ENCODE results near the gene UNC79. TPM values are rescaled to one million over a fixed set of nuclear protein-coding genes. Genes with fewer than 3 reads are reported as not detected.
"Not testable (repeated sequence)": the region's sequence is repeated elsewhere in the genome, so short reads cannot be mapped to it uniquely, and the experiment has no call there.

The UNC79 gene
- total RNA-seq, 4 donors from 2014 or later, result 0.06 to 0.24 (median 0.19) TPM; not detected in 1

GRCh38 chr14:93522221-93522620, 91.5 kb downstream of the UNC79 start:
- DNase-seq (ENCODE audit: low spot score) (no peak), ATAC-seq (ENCODE audit: low FRiP score) (no peak)
- no peak for TF ChIP-seq CTCF (IDR thresholded peaks at IDR 0.05)

GRCh38 chr14:93525216-93525615, 94.5 kb downstream of the UNC79 start:
- DNase-seq (ENCODE audit: low spot score), result not testable (repeated sequence)

GRCh38 chr14:93525696-93526451, 95.1 kb downstream of the UNC79 start:
- no peak for DNase-seq (ENCODE audit: low spot score)
- TF ChIP-seq CTCF (IDR thresholded peaks at IDR 0.05), result no peak
- no peak for ATAC-seq (ENCODE audit: low FRiP score)

More at GRCh38 chr14:93525216-93525615, 94.5 kb downstream of the UNC79 start:
- not testable (repeated sequence) for ATAC-seq (ENCODE audit: low FRiP score)

- ATAC-seq (ENCODE audit: low FRiP score), result no peak
Measured at GRCh38 chr14:93527203-93527607, 96.5 kb downstream of the UNC79 start.

GRCh38 chr14:93528884-93529558, 98.3 kb downstream of the UNC79 start:
- ATAC-seq (ENCODE audit: low FRiP score), result no peak
- TF ChIP-seq CTCF (IDR thresholded peaks at IDR 0.05), result no peak
- no peak for DNase-seq (ENCODE audit: low spot score)

More at GRCh38 chr14:93527203-93527607, 96.5 kb downstream of the UNC79 start:
- TF ChIP-seq CTCF (IDR thresholded peaks at IDR 0.05), result no peak
- DNase-seq (ENCODE audit: low spot score), result no peak

- DNase-seq (ENCODE audit: low spot score) (no peak), ATAC-seq (ENCODE audit: low FRiP score) (no peak)
- no peak for TF ChIP-seq CTCF (IDR thresholded peaks at IDR 0.05)
Measured at GRCh38 chr14:93531644-93532043, 100.9 kb downstream of the UNC79 start.

GRCh38 chr14:93532541-93532940, 101.8 kb downstream of the UNC79 start:
- ATAC-seq (ENCODE audit: low FRiP score), result no peak
- no peak for DNase-seq (ENCODE audit: low spot score)
- no peak for TF ChIP-seq CTCF (IDR thresholded peaks at IDR 0.05)

Measured in omental fat pad (tissue), 4 donors.